ENCODE data around the gene ARMC8. TPM values are rescaled to one million over a fixed set of nuclear protein-coding genes. Genes with fewer than 3 reads are reported as not detected.

ARMC8 gene
- total RNA-seq, 4 donors from 2014 or later: 28.8 to 58.0 (median 36.6) TPM

DNA sequence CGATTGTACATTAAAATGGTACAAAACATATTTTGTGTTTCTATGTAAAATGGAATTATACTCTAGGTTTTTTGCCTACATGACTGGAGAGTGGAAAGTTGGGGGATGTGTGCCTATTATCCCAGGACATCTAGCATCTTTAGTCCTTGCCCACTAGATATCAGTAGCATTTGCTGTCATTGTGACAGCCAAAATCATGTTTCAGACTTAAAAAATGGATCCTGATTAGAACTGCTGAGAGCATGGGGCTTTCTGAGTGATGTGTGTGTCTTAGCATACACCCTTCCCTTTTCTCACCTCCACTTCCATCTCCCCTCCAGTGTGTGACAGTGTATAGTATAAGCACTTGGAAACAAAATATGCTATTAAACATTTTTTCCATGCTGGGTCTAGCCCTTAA is 13.3 kb downstream of the ARMC8 start:
- intact Hi-C loops (cut with DNase I; ENCODE audit: low total_unique reads): no loop called here
- no peak for TF ChIP-seq POLR2A (IDR thresholded peaks at IDR 0.05)
- TF ChIP-seq, protein P1, sequence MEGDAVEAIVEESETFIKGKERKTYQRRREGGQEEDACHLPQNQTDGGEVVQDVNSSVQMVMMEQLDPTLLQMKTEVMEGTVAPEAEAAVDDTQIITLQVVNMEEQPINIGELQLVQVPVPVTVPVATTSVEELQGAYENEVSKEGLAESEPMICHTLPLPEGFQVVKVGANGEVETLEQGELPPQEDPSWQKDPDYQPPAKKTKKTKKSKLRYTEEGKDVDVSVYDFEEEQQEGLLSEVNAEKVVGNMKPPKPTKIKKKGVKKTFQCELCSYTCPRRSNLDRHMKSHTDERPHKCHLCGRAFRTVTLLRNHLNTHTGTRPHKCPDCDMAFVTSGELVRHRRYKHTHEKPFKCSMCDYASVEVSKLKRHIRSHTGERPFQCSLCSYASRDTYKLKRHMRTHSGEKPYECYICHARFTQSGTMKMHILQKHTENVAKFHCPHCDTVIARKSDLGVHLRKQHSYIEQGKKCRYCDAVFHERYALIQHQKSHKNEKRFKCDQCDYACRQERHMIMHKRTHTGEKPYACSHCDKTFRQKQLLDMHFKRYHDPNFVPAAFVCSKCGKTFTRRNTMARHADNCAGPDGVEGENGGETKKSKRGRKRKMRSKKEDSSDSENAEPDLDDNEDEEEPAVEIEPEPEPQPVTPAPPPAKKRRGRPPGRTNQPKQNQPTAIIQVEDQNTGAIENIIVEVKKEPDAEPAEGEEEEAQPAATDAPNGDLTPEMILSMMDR (IDR thresholded peaks at IDR 0.05): no peak
- no peak for DNase-seq (ENCODE audit: low spot score in 2 of 2)
- WGBS, 2 donors: 81 to 89% methylated on average over 1 of the region's 1 CpG
- no peak overlapping the region for H3K4me3 ChIP-seq (ENCODE audit: low read depth, poor library complexity, severe bottlenecking)

DNA sequence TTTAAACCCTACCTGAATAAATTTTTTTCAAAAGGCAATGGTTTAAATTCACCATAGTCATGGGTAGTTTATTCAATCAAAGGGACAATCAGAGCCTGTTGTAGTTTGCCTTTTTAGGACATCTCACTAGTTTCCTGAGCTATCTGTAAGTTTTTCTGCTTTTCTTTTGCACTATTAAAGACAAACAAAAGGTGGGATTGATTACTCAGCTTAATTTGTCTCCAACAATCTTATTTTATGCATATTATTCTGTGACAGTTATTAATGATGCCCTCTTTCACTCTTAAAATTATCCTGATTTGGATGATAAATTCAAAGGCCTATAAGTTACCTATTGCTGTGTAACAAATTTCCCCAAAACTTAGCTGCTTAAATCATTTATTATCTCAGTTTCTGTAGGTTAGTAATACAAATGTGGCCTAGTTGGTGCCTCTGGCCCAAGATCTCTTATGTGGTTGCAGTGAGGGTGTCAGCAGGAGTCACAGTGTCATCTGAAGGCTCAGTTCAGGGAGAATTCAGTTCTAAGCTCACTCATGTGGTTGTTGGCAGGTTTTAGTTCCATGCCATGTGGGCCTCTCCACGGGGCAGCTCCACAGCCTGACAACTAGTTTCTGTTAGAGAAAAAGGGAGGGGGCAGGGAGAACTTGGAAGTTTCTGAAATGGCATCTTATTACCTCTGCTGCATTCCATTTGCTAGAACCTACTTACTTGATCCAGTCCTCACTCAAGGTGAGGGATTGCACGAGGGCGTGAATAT is 16.0 kb downstream of the ARMC8 start:
- TF ChIP-seq, protein P1 (IDR thresholded peaks at IDR 0.05): no peak
- TF ChIP-seq POLR2A (IDR thresholded peaks at IDR 0.05): no peak
- H3K4me3 ChIP-seq (ENCODE audit: low read depth, poor library complexity, severe bottlenecking): no peak overlapping the region

DNA sequence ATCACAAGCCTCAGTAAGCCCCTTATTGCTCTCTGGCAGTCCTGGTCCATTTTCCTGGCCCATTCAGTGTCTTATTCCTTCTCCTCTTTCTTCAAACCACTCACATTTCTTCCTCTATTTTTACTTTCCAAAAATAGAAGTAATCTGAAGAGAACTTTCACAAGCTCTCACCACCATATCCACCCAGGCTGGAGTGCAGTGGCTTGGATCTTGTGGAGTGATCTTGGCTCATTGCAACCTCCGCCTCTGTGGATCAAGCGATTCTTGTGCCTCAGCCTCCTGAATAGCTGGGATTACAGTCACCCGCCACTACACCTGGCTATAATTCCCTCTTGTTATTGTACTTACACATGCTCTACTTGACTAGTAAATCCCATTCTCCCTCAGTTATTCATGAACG is 16.8 kb downstream of the ARMC8 start:
- H3K4me3 ChIP-seq (ENCODE audit: low read depth, poor library complexity, severe bottlenecking): no peak overlapping the region
- 89% methylated on average over 4 of the region's 4 CpGs for WGBS, 2 donors
- intact Hi-C loops (cut with DNase I; ENCODE audit: low total_unique reads): no loop called here
- TF ChIP-seq, protein P1 (IDR thresholded peaks at IDR 0.05): no peak
- TF ChIP-seq POLR2A (IDR thresholded peaks at IDR 0.05): no peak
- DNase-seq (ENCODE audit: low spot score in 2 of 2): no peak

More for the DNA sequence above, 16.0 kb downstream of the ARMC8 start:
- no peak for DNase-seq (ENCODE audit: low spot score in 2 of 2)
- intact Hi-C loops (cut with DNase I; ENCODE audit: low total_unique reads): no loop called here
- WGBS, 2 donors: 84 to 89% methylated on average over 3 of the region's 3 CpGs

DNA sequence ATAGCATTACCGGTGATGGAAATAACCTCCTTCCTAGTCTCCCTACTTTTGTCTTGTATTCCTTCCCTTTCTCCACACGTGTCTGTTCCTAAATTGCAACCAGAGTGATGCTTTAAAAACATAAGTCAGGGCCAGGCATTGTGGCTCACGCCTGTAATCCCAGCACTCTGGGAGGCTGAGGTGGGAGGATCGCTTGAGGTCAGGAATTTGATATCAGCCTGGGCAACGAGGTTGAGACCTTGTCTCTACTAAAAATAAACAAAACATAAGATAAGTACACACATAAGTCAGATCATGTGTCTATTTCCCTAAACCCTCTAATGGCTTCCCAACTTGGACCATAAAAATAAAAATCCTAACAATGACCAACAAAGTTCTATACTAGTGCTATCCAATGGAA is 18.4 kb downstream of the ARMC8 start:
- TF ChIP-seq, protein P1 (IDR thresholded peaks at IDR 0.05): no peak
- TF ChIP-seq POLR2A (IDR thresholded peaks at IDR 0.05): no peak
- no peak for DNase-seq (ENCODE audit: low spot score in 2 of 2)
- intact Hi-C loops (cut with DNase I; ENCODE audit: low total_unique reads): no loop called here
- 87 to 92% methylated on average over 5 of the region's 5 CpGs for WGBS, 2 donors
- no peak overlapping the region for H3K4me3 ChIP-seq (ENCODE audit: low read depth, poor library complexity, severe bottlenecking)

DNA sequence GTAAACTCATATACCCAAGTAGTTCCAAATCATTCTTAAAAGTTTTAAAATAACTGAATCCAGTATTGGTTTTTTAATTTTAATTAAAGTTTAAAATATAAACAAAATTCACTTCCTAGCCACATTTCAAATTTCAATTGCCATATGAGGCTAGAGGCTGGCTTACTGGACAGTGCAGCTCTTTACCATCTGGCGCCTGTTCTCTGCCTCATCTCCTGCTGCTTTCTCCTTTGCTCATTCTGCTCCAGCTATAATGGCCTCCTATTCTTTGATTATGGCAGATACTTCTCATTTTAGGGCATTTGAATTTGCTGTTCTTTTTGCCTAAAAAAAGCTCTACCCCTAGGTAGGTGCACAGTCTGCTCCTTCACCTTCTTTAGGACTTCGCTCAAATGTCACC is 19.1 kb downstream of the ARMC8 start:
- TF ChIP-seq, protein P1 (IDR thresholded peaks at IDR 0.05): no peak
- TF ChIP-seq POLR2A (IDR thresholded peaks at IDR 0.05): no peak
- 94 to 98% methylated on average over 2 of the region's 2 CpGs for WGBS, 2 donors
- DNase-seq (ENCODE audit: low spot score in 2 of 2): no peak
- H3K4me3 ChIP-seq (ENCODE audit: low read depth, poor library complexity, severe bottlenecking): no peak overlapping the region
- intact Hi-C loops (cut with DNase I; ENCODE audit: low total_unique reads): no loop called here

DNA sequence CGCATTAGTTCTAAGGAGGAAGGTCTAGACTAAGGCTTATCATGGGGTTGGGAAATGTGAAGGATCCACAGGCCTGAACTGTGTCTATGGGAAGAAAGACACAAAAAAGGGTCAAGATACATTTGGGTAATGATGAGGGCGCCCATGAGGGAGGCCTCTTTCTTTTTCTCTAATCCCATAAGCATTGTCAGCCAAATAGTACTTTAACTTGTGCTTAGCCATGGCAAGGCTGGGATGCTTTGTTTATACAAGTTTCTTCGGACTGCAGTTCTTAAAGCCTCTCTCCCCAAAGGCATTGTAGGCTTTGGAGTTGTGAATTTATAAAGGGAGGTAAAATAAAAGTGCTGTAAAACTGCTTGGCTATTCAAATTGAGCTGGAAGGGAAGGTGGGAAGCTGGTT is 23.4 kb downstream of the ARMC8 start:
- no peak for DNase-seq (ENCODE audit: low spot score in 2 of 2)
- WGBS, 2 donors: 86 to 90% methylated on average over 3 of the region's 3 CpGs
- no peak for TF ChIP-seq POLR2A (IDR thresholded peaks at IDR 0.05)
- TF ChIP-seq, protein P1 (IDR thresholded peaks at IDR 0.05): no peak
- intact Hi-C loops (cut with DNase I; ENCODE audit: low total_unique reads): no loop called here
- H3K4me3 ChIP-seq (ENCODE audit: low read depth, poor library complexity, severe bottlenecking): no peak overlapping the region

Measured in lower leg skin (tissue), 4 donors.